A549 (cell line): ENCODE data around the gene RNF2.

Experiments used
- BHLHE40 ChIP-seq: IDR thresholded peaks from 2 replicates; pipeline ENCODE4 v1.6.1; 2012; ENCODE audit warnings: low read depth, low read length, inconsistent platforms
- CHD2 ChIP-seq: fragments of 150-350 bp; IDR thresholded peaks from 2 replicates; pipeline ENCODE4 v1.6.1; 2014; ENCODE audit warnings: low read length; ENCODE audit not compliant: partially characterized antibody
- EP300 ChIP-seq, 2 experiments: fragments of >200 bp; sonication (Bioruptor Twin); formaldehyde crosslinking; IDR thresholded peaks; 2 replicates in 1 of 2; 3 replicates in 1 of 2; pipeline ENCODE4 v1.6.1; 2016 to 2017
- FOXS1 ChIP-seq: fragments of 250-450 bp; sonication (Bioruptor Pico); IDR thresholded peaks from 2 replicates; pipeline ENCODE4 v1.5.0; 2020; ENCODE audit warnings: mild to moderate bottlenecking, moderate library complexity
- HDAC2 ChIP-seq: fragments of 200-600 bp; sonication (generic); IDR thresholded peaks from 2 replicates; pipeline ENCODE4 v1.6.1; 2016
- JUN ChIP-seq, 2 experiments: fragments of >200 bp; sonication (Bioruptor Twin); formaldehyde crosslinking; IDR thresholded peaks; 2 replicates in 1 of 2; 3 replicates in 1 of 2; pipeline ENCODE4 v1.6.1; 2016 to 2017
- JUNB ChIP-seq: fragments of >200 bp; sonication (Bioruptor Twin); formaldehyde crosslinking; IDR thresholded peaks from 2 replicates; pipeline ENCODE4 v1.6.1; 2016
- KDM1A ChIP-seq: fragments of 200-600 bp; sonication (generic); IDR thresholded peaks from 2 replicates; pipeline ENCODE4 v1.6.1; 2016; ENCODE audit warnings: low read depth, mild to moderate bottlenecking
- POLR2A ChIP-seq: IDR thresholded peaks from 2 replicates; pipeline ENCODE4 v1.6.1; 2012; ENCODE audit warnings: mild to moderate bottlenecking, low read length
- REST ChIP-seq: fragments of 200-600 bp; sonication (generic); IDR thresholded peaks from 2 replicates; pipeline ENCODE4 v1.6.1; 2016; ENCODE audit warnings: antibody characterized with exemption, mild to moderate bottlenecking, moderate library complexity
- ZC3H11A ChIP-seq: fragments of 450-650 bp; IDR thresholded peaks from 2 replicates; pipeline ENCODE4 v1.6.1; 2014; ENCODE audit warnings: antibody characterized with exemption, mild to moderate bottlenecking
- TF ChIP-seq, protein P1 (sequence below): fragments of >200 bp; sonication (Bioruptor Twin); formaldehyde crosslinking; IDR thresholded peaks from 3 replicates; pipeline ENCODE4 v1.5.1; 2016
- TF ChIP-seq, protein P2 (sequence below): IDR thresholded peaks from 2 replicates; pipeline ENCODE4 v1.6.1; 2012

GRCh38 chr1:185066181-185066580 is 20.8 kb downstream of the RNF2 start:
- no peak for TF ChIP-seq POLR2A
- no peak for TF ChIP-seq JUNB
- TF ChIP-seq EP300 (IDR thresholded peaks at IDR 0.05), result no peak
- no peak for TF ChIP-seq HDAC2
- TF ChIP-seq ZC3H11A, result no peak
- TF ChIP-seq, protein P1, sequence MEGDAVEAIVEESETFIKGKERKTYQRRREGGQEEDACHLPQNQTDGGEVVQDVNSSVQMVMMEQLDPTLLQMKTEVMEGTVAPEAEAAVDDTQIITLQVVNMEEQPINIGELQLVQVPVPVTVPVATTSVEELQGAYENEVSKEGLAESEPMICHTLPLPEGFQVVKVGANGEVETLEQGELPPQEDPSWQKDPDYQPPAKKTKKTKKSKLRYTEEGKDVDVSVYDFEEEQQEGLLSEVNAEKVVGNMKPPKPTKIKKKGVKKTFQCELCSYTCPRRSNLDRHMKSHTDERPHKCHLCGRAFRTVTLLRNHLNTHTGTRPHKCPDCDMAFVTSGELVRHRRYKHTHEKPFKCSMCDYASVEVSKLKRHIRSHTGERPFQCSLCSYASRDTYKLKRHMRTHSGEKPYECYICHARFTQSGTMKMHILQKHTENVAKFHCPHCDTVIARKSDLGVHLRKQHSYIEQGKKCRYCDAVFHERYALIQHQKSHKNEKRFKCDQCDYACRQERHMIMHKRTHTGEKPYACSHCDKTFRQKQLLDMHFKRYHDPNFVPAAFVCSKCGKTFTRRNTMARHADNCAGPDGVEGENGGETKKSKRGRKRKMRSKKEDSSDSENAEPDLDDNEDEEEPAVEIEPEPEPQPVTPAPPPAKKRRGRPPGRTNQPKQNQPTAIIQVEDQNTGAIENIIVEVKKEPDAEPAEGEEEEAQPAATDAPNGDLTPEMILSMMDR, result no peak
- TF ChIP-seq JUN (IDR thresholded peaks at IDR 0.05), result no peak
- no peak for TF ChIP-seq BHLHE40
- TF ChIP-seq, protein P2, sequence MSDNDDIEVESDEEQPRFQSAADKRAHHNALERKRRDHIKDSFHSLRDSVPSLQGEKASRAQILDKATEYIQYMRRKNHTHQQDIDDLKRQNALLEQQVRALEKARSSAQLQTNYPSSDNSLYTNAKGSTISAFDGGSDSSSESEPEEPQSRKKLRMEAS, result no peak
- TF ChIP-seq KDM1A, result no peak
- TF ChIP-seq FOXS1 (CRISPR knock-in tag), result no peak
- TF ChIP-seq REST, result no peak
- TF ChIP-seq CHD2, result no peak
